Measurements from ENCODE around the gene TRIM15. TPM values are rescaled to one million over a fixed set of nuclear protein-coding genes. Genes with fewer than 3 reads are reported as not detected.
A peak's percentile ranks its signal among the peaks of the same experiment; 100 is the strongest.
"Not testable (repeated sequence)": the region's sequence is repeated elsewhere in the genome, so short reads cannot be mapped to it uniquely, and the experiment has no call there.

TRIM15 gene
- total RNA-seq (2022) = 0.79 TPM in 1 of 2 replicates, not detected in the other
- Bru-seq, nascent RNA = percentile 24 among the genes with signal in this experiment
- BruChase-seq, experiment 1, labeled RNA remaining after a 6-hour chase = percentile 14 among the genes with signal in this experiment
- BruChase-seq, experiment 2, labeled RNA remaining after a 2-hour chase = percentile 16 among the genes with signal in this experiment
- long read RNA-seq, partial matches to known transcripts = 0 of 3 reads
- long read RNA-seq, other reads (novel, unspliced or antisense) = 0 of 3 reads

DNA sequence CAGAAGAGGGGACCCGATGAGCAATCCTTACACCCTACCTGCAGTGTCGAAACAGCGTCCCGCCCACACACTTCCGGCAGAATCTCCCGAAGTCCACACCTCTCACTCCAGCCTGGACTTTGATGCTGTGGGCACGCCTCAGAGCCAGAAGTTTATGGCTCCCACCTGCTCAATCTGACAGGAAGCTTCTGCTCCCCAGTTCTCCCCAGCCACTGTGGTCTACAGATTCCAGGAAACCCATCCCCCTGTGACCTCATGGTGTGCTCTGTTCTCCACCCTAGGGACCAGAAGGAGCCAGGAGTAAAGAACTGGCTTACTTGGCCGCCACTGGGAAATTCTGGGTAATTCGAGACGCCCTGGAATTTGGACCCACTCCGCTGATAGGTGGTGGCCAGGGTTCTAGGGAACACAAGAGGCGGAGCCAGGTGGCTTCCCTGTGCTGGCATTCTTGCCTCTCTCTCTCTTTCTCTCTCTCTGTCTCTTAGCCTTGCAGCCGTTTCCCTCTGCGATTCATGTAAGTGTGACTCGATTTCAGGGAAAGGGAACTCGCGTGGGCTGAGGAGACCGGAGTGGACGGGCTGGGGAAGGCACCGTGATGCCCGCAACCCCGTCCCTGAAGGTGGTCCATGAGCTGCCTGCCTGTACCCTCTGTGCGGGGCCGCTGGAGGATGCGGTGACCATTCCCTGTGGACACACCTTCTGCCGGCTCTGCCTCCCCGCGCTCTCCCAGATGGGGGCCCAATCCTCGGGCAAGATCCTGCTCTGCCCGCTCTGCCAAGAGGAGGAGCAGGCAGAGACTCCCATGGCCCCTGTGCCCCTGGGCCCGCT is at the start of gene TRIM15:
TSS of gene TRIM15 (plus strand) at position 457 of the 828 bp plus-strand sequence. CDS start at position 596, 139 bp downstream.
- Mint-ChIP-seq H3K36me3 (ENCODE audit: insufficient read depth, unreplicated experiment) (no peaks in the 10 kb centered on the region), H3K4me3 (ENCODE audit: unreplicated experiment) (peak within 1 kb of the TSS; percentile 23), H3K27ac (ENCODE audit: low read depth, unreplicated experiment) (no peak within 1 kb of the TSS), H3K4me1 (ENCODE audit: insufficient read depth, unreplicated experiment) (no peaks in the 10 kb centered on the region), H3K9me3 (ENCODE audit: unreplicated experiment) (no peaks in the 10 kb centered on the region), H3K27me3 (ENCODE audit: insufficient read depth, unreplicated experiment) (no peaks in the 10 kb centered on the region)
- DNase-seq (ENCODE audit: unreplicated experiment) = peak; percentile 79
- TF ChIP-seq, protein P1, sequence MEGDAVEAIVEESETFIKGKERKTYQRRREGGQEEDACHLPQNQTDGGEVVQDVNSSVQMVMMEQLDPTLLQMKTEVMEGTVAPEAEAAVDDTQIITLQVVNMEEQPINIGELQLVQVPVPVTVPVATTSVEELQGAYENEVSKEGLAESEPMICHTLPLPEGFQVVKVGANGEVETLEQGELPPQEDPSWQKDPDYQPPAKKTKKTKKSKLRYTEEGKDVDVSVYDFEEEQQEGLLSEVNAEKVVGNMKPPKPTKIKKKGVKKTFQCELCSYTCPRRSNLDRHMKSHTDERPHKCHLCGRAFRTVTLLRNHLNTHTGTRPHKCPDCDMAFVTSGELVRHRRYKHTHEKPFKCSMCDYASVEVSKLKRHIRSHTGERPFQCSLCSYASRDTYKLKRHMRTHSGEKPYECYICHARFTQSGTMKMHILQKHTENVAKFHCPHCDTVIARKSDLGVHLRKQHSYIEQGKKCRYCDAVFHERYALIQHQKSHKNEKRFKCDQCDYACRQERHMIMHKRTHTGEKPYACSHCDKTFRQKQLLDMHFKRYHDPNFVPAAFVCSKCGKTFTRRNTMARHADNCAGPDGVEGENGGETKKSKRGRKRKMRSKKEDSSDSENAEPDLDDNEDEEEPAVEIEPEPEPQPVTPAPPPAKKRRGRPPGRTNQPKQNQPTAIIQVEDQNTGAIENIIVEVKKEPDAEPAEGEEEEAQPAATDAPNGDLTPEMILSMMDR (IDR thresholded peaks at IDR 0.05; ENCODE audit: unreplicated experiment) = no peak
- POLR2A ChIA-PET = interaction anchor here (0.6 kb wide), 1 partner anchor 61 kb away, joined by 3 read pairs; no protein-coding TSS in a partner anchor
- intact Hi-C loops (cut with micrococcal nuclease) = no loop called here
- BruUV-seq (replicated peaks) = no TSS peak
- CTCF ChIA-PET = interaction anchor here (0.9 to 2.7 kb wide), 2 partner anchors 32 to 58 kb away, joined by 3 to 13 read pairs; no protein-coding TSS in a partner anchor

DNA sequence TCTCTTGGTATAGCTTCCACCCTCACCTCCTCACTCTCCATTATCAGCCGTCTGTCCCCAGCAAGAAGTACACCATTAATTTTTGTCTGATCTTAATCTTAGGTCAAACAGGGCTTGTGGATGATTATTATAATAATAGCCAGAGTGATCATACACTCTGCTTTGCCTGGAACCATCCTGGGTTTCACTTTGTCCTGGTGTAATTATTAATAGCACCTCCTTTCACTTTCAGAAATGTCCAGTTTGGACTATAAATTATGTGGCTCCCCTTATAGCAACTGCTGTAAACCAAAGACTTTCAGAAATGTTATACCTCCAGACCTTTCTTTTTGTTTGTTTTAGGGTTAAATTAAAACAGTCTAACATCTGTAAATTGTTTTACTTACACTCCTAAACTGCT is 49.5 kb upstream of the TRIM15 start:
- no TSS peak for BruUV-seq (replicated peaks)
- CTCF ChIA-PET = interaction anchor here (1.3 kb wide), 1 partner anchor 12 kb away, joined by 5 read pairs; no protein-coding TSS in a partner anchor
- intact Hi-C loops (cut with micrococcal nuclease) = no loop called here
- Mint-ChIP-seq H3K4me1 (ENCODE audit: insufficient read depth, unreplicated experiment) (no peaks in the 10 kb centered on the region), H3K9me3 (ENCODE audit: unreplicated experiment) (no peaks in the 10 kb centered on the region), H3K4me3 (ENCODE audit: unreplicated experiment) (no peak overlapping the region), H3K36me3 (ENCODE audit: insufficient read depth, unreplicated experiment) (no peaks in the 10 kb centered on the region), H3K27ac (ENCODE audit: low read depth, unreplicated experiment) (no peak overlapping the region), H3K27me3 (ENCODE audit: insufficient read depth, unreplicated experiment) (peaks cover 32% of the 10 kb centered on the region)
- POLR2A ChIA-PET = interaction anchor here (1.2 to 2.1 kb wide), 2 partner anchors 11 kb away, joined by 4 to 7 read pairs; no protein-coding TSS in a partner anchor
- TF ChIP-seq, protein P1 (IDR thresholded peaks at IDR 0.05; ENCODE audit: unreplicated experiment) = no peak
- DNase-seq (ENCODE audit: unreplicated experiment) = no peak

DNA sequence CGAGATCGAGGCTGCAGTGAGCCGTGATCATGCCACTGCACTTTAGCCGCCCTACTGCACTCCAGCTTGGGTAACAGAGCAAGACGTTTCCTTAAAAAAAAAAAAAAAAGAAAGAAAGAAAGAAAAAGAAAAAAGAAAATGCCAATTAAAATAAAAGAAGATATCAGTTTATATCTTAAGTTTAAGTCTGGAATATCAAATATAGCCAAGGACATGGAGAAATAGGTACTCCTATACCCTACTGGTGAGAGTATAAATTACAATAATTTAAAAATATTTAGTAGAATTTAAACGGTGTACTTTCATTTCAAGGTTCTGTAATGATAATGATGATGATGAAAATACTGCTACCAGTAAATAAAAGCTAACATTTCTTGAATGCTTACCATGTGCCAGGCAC is 46.6 kb upstream of the TRIM15 start:
- H3K27me3 Mint-ChIP-seq (ENCODE audit: insufficient read depth, unreplicated experiment) = peaks cover 25% of the 10 kb centered on the region
- no peak for DNase-seq (ENCODE audit: unreplicated experiment)
- intact Hi-C loops (cut with micrococcal nuclease) = no loop called here
- BruUV-seq (replicated peaks) = no TSS peak
- H3K4me1 Mint-ChIP-seq (ENCODE audit: insufficient read depth, unreplicated experiment) = no peaks in the 10 kb centered on the region
- TF ChIP-seq, protein P1 (IDR thresholded peaks at IDR 0.05; ENCODE audit: unreplicated experiment) = no peak
- no peak overlapping the region for H3K27ac Mint-ChIP-seq (ENCODE audit: low read depth, unreplicated experiment)
- H3K9me3 Mint-ChIP-seq (ENCODE audit: unreplicated experiment) = no peaks in the 10 kb centered on the region
- no peak overlapping the region for H3K4me3 Mint-ChIP-seq (ENCODE audit: unreplicated experiment)
- ChIA-PET CTCF (interaction anchor here (0.6 to 3.2 kb wide), 5 partner anchors 9 to 351 kb away, joined by 3 to 22 read pairs (median 3); no protein-coding TSS in a partner anchor), POLR2A (interaction anchor here (1.0 kb wide), 1 partner anchor 14 kb away, joined by 3 read pairs; no protein-coding TSS in a partner anchor)
- no peaks in the 10 kb centered on the region for H3K36me3 Mint-ChIP-seq (ENCODE audit: insufficient read depth, unreplicated experiment)

DNA sequence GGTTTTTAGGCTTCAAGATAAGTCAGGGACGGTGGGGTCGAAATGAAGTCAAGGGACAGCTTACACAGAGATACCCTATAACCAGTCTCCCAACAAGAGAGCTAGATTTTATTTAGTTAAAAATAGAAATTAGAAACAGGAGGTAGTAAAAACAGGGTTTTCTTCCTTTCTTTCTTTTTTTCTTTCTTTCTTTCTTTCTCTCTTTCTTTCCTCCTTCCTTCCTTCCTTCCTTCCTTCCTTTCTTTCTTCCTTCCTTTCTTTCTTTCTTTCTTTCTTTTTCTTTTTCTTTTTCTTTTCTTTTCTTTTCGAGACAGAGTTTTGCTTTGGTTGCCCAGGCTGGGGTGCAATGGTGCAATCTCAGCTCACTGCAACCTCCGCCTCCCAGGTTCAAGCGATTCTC is 44.7 kb upstream of the TRIM15 start:
- CTCF ChIA-PET = interaction anchor here (0.8 to 2.5 kb wide), 3 partner anchors 13 to 68 kb away, joined by 4 to 16 read pairs (median 11); no protein-coding TSS in a partner anchor
- H3K27ac Mint-ChIP-seq (ENCODE audit: low read depth, unreplicated experiment); H3K4me1 Mint-ChIP-seq (ENCODE audit: insufficient read depth, unreplicated experiment); H3K9me3 Mint-ChIP-seq (ENCODE audit: unreplicated experiment); BruUV-seq (replicated peaks); H3K27me3 Mint-ChIP-seq (ENCODE audit: insufficient read depth, unreplicated experiment); H3K36me3 Mint-ChIP-seq (ENCODE audit: insufficient read depth, unreplicated experiment); intact Hi-C loops (cut with micrococcal nuclease); H3K4me3 Mint-ChIP-seq (ENCODE audit: unreplicated experiment); DNase-seq (ENCODE audit: unreplicated experiment): not testable (repeated sequence)
- POLR2A ChIA-PET = interaction anchor here (1.1 kb wide), 1 partner anchor 58 kb away, joined by 3 read pairs; the partner anchor contains the start of gene POLR1H
